ENCODE data around the gene EMP3.
A peak's percentile ranks its signal among the peaks of the same experiment; 100 is the strongest.

The EMP3 gene

DNA sequence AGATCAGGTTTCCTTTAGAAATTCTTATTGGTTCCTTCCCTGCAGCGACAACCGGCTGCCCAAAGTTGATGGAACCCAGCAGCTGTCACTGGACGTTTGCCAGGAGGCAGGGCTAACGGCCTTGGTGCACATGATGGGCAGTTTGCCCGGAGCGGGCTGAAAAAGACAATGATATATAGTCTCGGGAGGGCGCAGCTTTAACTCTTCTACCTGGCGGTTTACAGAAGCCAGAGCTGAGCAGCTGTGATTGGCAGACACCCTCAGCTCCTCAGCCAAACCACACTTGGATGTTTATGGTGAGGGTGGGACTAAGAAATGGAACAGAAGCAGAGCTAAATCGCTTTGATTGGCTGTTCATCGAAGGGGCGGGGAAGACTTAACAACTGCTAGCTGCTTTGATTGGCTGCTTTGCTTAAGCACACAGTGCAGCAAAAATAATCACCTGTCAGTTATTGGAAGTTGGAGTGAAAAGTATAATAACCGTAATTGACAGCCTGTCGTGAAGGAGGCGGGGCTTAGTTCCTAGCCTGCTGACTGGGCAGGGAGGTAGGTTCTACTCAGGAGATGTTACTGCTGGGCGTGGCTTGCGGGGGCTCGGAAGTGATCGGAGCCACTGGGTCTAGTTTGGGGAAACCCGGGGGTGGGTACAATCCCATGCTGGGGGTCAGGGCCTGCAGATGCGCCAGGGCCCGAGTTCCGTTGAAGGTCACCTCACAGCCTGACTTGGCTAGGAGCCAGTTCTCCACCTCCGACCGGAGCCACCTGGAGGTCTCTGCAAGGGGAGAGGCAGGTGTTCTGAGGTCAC is 7.5 kb downstream of the EMP3 start:
- peak; percentile 78 for ATAC-seq
- peak overlapping the region; percentile 93 to 96 for H3K4me3 Mint-ChIP-seq
- peak overlapping the region; percentile 95 to 96 for H3K27ac Mint-ChIP-seq
- peak; percentile 94 to 96 for DNase-seq
- peaks cover 68% of the 10 kb centered on the region for H3K4me1 Mint-ChIP-seq
- H3K9me3 Mint-ChIP-seq, result no peaks in the 10 kb centered on the region
- H3K27me3 Mint-ChIP-seq, result no peaks in the 10 kb centered on the region

- H3K4me1 Mint-ChIP-seq, result peaks cover 60% of the 10 kb centered on the region
- H3K9me3 Mint-ChIP-seq, result no peaks in the 10 kb centered on the region
- peak overlapping the region; percentile 93 to 96 for H3K4me3 Mint-ChIP-seq
- DNase-seq, result peak; percentile 93 to 94
- peak overlapping the region; percentile 95 to 96 for H3K27ac Mint-ChIP-seq
- peak; percentile 80 for ATAC-seq
- no peaks in the 10 kb centered on the region for H3K27me3 Mint-ChIP-seq
Observed at GRCh38 chr19:48333467-48334384, 8.4 kb downstream of the EMP3 start.

GRCh38 chr19:48338253-48338755 is 13.0 kb downstream of the EMP3 start:
- Mint-ChIP-seq H3K27me3 (no peaks in the 10 kb centered on the region), H3K4me1 (peaks cover 15% of the 10 kb centered on the region), H3K27ac (no peak overlapping the region), H3K9me3 (no peaks in the 10 kb centered on the region), H3K4me3 (no peak overlapping the region)
- ATAC-seq (no peak), DNase-seq (no peak)

- H3K27ac Mint-ChIP-seq, result no peak overlapping the region
Observed at GRCh38 chr19:48338802-48339503, 13.6 kb downstream of the EMP3 start.

GRCh38 chr19:48340995-48341394 is 15.6 kb downstream of the EMP3 start:
- DNase-seq, result no peak
- H3K27me3 Mint-ChIP-seq, result no peaks in the 10 kb centered on the region

More at GRCh38 chr19:48338802-48339503, 13.6 kb downstream of the EMP3 start:
- no peaks in the 10 kb centered on the region for H3K27me3 Mint-ChIP-seq
- DNase-seq, result no peak
- no peaks in the 10 kb centered on the region for H3K9me3 Mint-ChIP-seq
- no peak overlapping the region for H3K4me3 Mint-ChIP-seq
- ATAC-seq, result no peak
- peaks cover 11% of the 10 kb centered on the region for H3K4me1 Mint-ChIP-seq

DNA sequence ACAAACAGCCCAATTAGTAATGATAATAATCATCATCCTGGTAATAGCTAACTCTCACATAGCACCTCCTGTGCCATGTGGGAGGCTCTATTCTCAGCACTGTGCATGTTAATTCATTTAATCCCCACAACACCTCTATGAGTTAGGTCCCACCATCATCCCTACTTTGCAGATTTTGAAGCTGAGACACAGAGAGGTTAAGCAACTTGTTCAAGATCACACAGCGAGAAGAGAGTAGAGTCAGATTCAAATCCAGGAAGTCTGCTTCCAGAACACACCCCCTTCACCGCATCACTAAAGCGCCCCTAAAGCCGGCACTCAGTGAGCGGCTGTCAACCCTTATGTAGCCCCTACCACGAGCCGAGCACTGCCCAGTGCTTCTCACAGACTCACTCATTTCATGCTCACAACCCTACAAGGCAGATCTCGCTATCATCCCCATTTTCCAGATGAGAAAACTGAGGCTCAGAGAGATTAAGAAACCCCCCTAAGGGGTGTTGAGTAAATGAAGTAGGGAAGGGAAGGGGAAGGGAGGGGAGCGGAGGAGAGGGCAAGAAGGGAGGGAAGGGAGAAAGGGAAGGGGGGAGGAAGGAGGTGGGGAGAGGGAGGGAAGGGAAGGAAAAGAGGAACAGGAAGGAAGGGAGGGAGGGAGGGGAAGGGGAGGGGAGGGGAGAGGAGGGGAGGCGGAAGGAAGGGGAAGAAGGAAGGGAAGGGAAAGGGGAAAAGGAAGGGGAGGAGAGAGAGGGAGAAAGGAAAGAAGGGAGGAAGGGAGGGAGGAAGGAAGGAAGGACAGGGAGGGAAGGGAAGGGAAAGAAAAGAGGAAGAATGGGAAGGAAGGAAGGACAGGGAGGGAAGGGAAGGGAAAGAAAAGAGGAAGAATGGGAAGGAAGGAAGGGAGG is 16.4 kb downstream of the EMP3 start:
- Mint-ChIP-seq H3K27me3 (no peaks in the 10 kb centered on the region), H3K9me3 (no peaks in the 10 kb centered on the region)

More at GRCh38 chr19:48340995-48341394, 15.6 kb downstream of the EMP3 start:
- Mint-ChIP-seq H3K9me3 (no peaks in the 10 kb centered on the region), H3K4me1 (no peaks in the 10 kb centered on the region), H3K27ac (no peak overlapping the region), H3K4me3 (no peak overlapping the region)
- ATAC-seq, result no peak

GRCh38 chr19:48342414-48342738 is 17.0 kb downstream of the EMP3 start:
- ATAC-seq (no peak), DNase-seq (no peak)
- H3K4me3 Mint-ChIP-seq, result no peak overlapping the region
- no peaks in the 10 kb centered on the region for H3K4me1 Mint-ChIP-seq
- no peaks in the 10 kb centered on the region for H3K27me3 Mint-ChIP-seq
- H3K27ac Mint-ChIP-seq, result no peak overlapping the region
- no peaks in the 10 kb centered on the region for H3K9me3 Mint-ChIP-seq

More for the DNA sequence above, 16.4 kb downstream of the EMP3 start:
- DNase-seq, result no peak
- H3K27ac Mint-ChIP-seq, result no peak overlapping the region
- ATAC-seq, result no peak
- no peaks in the 10 kb centered on the region for H3K4me1 Mint-ChIP-seq
- H3K4me3 Mint-ChIP-seq, result no peak overlapping the region

GRCh38 chr19:48342841-48343540 is 17.6 kb downstream of the EMP3 start:
- ATAC-seq, result no peak
- DNase-seq, result no peak
- Mint-ChIP-seq H3K4me3 (no peak overlapping the region), H3K27ac (no peak overlapping the region), H3K9me3 (no peaks in the 10 kb centered on the region), H3K27me3 (no peaks in the 10 kb centered on the region), H3K4me1 (no peaks in the 10 kb centered on the region)

DNA sequence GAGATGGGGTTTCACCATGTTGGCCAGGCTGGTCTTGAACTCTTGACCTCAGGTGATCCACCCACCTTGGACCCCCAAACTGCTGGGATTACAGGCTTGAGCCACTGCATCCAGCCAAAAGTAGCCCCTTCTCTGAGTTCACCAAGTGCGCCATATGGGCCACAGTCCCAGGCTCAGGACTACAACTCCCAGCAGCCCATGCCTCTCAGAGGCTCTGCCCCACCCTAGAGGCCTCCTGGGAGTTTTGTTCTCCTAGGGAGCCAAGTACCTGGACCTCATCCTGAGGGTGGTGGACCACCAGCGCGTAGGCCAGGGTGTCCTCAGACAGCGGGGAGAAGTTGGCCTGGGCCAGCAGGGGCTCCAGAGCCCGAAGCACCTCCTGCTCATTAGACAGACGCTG is 19.5 kb downstream of the EMP3 start:
- Mint-ChIP-seq H3K27me3 (no peaks in the 10 kb centered on the region), H3K4me1 (peaks cover 6% of the 10 kb centered on the region), H3K9me3 (no peaks in the 10 kb centered on the region), H3K4me3 (no peak overlapping the region), H3K27ac (no peak overlapping the region)
- no peak for DNase-seq
- no peak for ATAC-seq

DNA sequence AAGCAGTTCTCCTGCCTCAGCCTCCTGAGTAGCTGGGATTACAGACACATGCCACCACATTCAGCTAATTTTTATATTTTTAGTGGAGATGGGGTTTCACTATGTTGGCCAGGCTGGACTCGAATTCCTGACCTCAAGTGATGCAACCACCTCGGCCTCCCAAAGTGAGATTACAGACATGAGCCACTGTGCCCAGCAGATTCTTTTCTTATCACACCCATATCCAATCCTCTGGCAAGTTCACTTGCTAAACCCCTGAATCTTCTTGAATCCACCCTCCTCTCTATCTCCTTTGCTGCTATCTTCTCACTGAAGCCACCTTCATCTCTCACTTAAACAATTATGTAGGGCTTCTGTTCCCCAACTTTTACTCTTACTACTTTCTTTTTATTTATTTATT is 20.8 kb downstream of the EMP3 start:
- DNase-seq, result no peak
- peak overlapping the region; percentile 2 to 27 for H3K27ac Mint-ChIP-seq
- no peak for ATAC-seq
- peaks cover 9% of the 10 kb centered on the region for H3K4me1 Mint-ChIP-seq
- H3K27me3 Mint-ChIP-seq, result no peaks in the 10 kb centered on the region
- H3K4me3 Mint-ChIP-seq, result no peak overlapping the region
- no peaks in the 10 kb centered on the region for H3K9me3 Mint-ChIP-seq

DNA sequence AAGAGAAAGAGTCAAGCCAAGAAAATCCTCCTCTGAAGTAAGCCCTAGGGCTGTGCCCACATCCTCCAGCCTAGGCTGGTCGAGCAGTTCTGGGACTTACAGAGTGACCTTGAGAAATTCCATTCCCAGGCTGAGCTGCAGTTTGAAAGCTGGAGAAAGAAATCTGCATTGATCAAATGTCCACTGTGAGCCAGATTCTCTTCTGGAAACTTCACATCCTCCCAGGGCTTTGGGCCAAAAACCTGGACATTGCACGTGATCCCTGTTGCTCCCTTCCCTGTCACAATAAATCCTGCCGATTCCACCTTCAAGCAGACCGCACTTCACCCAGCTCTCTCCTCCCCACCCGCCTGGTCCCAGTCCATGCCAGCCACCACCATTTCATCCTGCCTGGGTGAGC is 22.7 kb downstream of the EMP3 start:
- no peak for ATAC-seq
- Mint-ChIP-seq H3K9me3 (no peaks in the 10 kb centered on the region), H3K4me3 (no peak overlapping the region)

DNA sequence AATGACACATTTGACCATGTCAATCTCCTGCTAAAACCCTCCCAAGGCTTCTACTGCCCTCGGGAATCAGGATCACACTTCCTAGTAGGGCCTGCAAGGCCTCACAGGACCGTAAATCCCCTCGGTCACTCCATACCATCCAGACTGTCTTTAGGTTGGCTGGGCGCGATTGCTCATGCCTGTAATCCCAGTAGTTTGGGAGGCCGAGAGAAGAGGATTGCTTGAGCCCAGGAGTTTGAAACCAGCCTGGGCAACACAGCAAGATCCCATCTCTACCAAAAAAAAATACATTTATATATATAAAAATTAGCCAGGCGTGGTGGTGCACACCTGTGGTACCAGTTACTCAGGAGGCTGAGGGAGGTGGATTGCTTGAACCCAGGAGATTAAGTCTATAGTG is 23.4 kb downstream of the EMP3 start:
- H3K4me1 Mint-ChIP-seq, result peaks cover 16% of the 10 kb centered on the region
- no peak overlapping the region for H3K4me3 Mint-ChIP-seq
- ATAC-seq (no peak), DNase-seq (no peak)
- no peaks in the 10 kb centered on the region for H3K27me3 Mint-ChIP-seq
- H3K9me3 Mint-ChIP-seq, result no peaks in the 10 kb centered on the region
- H3K27ac Mint-ChIP-seq, result no peak overlapping the region

More for the DNA sequence above, 22.7 kb downstream of the EMP3 start:
- H3K4me1 Mint-ChIP-seq, result peaks cover 16% of the 10 kb centered on the region
- no peaks in the 10 kb centered on the region for H3K27me3 Mint-ChIP-seq
- H3K27ac Mint-ChIP-seq, result peak overlapping the region; percentile 6 to 48
- no peak for DNase-seq

DNA sequence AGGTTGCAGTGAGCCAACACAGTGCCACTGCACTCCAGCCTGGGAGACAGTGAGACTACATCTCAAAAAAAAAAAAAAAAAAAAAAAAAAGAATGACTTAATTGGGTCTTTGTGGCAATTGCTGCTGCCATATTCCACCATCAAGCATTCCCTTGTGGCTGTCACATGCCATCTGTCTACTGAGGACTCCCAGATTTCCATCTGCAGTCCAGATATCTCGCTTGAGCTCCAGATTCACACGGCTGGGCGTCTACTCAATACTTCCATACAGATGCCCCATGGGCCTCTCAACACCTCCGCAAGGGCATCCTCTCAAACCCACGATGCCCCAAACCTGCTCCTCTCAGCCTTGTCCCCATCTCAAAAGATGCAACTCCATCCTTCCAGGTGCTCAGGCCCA is 25.5 kb downstream of the EMP3 start:
- no peaks in the 10 kb centered on the region for H3K27me3 Mint-ChIP-seq
- ATAC-seq (no peak), DNase-seq (no peak)
- peaks cover 16% of the 10 kb centered on the region for H3K4me1 Mint-ChIP-seq
- peak overlapping the region in 1 of 2 donors; percentile 14 for H3K27ac Mint-ChIP-seq
- no peak overlapping the region for H3K4me3 Mint-ChIP-seq
- no peaks in the 10 kb centered on the region for H3K9me3 Mint-ChIP-seq

- DNase-seq, result peak; percentile 74 to 78
- Mint-ChIP-seq H3K27ac (peak overlapping the region in 1 of 2 donors; percentile 14), H3K27me3 (no peaks in the 10 kb centered on the region), H3K4me1 (peaks cover 16% of the 10 kb centered on the region), H3K4me3 (no peak overlapping the region), H3K9me3 (no peaks in the 10 kb centered on the region)
- peak; percentile 95 for ATAC-seq
Observed at GRCh38 chr19:48351341-48351752, 26.0 kb downstream of the EMP3 start.
